Fibroblast of the aortic adventitia (primary cell): ENCODE measurements around the gene BBOX1. TPM values are rescaled to one million over a fixed set of nuclear protein-coding genes. Genes with fewer than 3 reads are reported as not detected.

Experiments used
- DNase-seq: peaks from one replicate; pipeline ENCODE4 v3.0.0-alpha.2; 2010; ENCODE audit warnings: low read depth
- H3K4me3 ChIP-seq: 2 replicates; pipeline ENCODE4 v1.5.1; 2011; ENCODE audit warnings: low read depth, mild to moderate bottlenecking, control low read depth, low read length, moderate library complexity
- CTCF ChIP-seq: IDR thresholded peaks from 2 replicates; pipeline ENCODE4 v1.5.1; 2011; ENCODE audit warnings: mild to moderate bottlenecking, low read length, control low read depth, inconsistent platforms; ENCODE audit not compliant: insufficient read depth
- total RNA-seq: library from RNA; depleted of rRNA; stranded (reverse); fragments of >200 nt; gene quantifications from 2 replicates; pipeline ENCODE4 v1.2.3, GENCODE V29; 2012; ENCODE audit warnings: low replicate concordance

Gene BBOX1
- total RNA-seq, 1 donor = not detected

- no peak for TF ChIP-seq CTCF
- no peak for DNase-seq
These were observed 98.1 kb downstream of the BBOX1 start for GRCh38 chr11:27138716-27139115.

GRCh38 chr11:27139742-27140367 is 99.2 kb downstream of the BBOX1 start:
- DNase-seq = peak; percentile 34
- H3K4me3 ChIP-seq = no peak overlapping the region

More at GRCh38 chr11:27138716-27139115, 98.1 kb downstream of the BBOX1 start:
- no peak overlapping the region for H3K4me3 ChIP-seq

GRCh38 chr11:27141576-27141975 is 101.0 kb downstream of the BBOX1 start:
- TF ChIP-seq CTCF = no peak
- no peak for DNase-seq
- H3K4me3 ChIP-seq = no peak overlapping the region

More at GRCh38 chr11:27139742-27140367, 99.2 kb downstream of the BBOX1 start:
- no peak for TF ChIP-seq CTCF

GRCh38 chr11:27147916-27148315 is 107.3 kb downstream of the BBOX1 start:
- DNase-seq = no peak
- TF ChIP-seq CTCF = no peak
- no peak overlapping the region for H3K4me3 ChIP-seq

GRCh38 chr11:27148506-27148905 is 107.9 kb downstream of the BBOX1 start:
- DNase-seq = no peak
- no peak for TF ChIP-seq CTCF
- H3K4me3 ChIP-seq = no peak overlapping the region

GRCh38 chr11:27150098-27150497 is 109.5 kb downstream of the BBOX1 start:
- no peak overlapping the region for H3K4me3 ChIP-seq
- no peak for DNase-seq
- TF ChIP-seq CTCF = no peak

- no peak for DNase-seq
- TF ChIP-seq CTCF = no peak
- no peak overlapping the region for H3K4me3 ChIP-seq
These were observed 112.5 kb downstream of the BBOX1 start for GRCh38 chr11:27153136-27153535.
